ENCODE results near the gene AGR2. TPM values are rescaled to one million over a fixed set of nuclear protein-coding genes. Genes with fewer than 3 reads are reported as not detected.
A peak's percentile ranks its signal among the peaks of the same experiment; 100 is the strongest.

AGR2 gene
- total RNA-seq, 1 experiment from 2014 or later: 147 TPM

- intact Hi-C loops (cut with micrococcal nuclease; ENCODE audit: unreplicated experiment) (loop anchor here (2.0 kb wide), 1 partner anchor 43 kb away; the partner anchor contains the start of gene AGR2), in situ Hi-C loops (cut with HindIII; ENCODE audit: low pct_unique_long_range_greater_than_20kb, low sequenced_read_pairs) (no loop called here)
- no TSS peak for BruUV-seq (replicated peaks)
- ATAC-seq (peak; percentile 99), DNase-seq (ENCODE audit: low read depth, low spot score) (peak; percentile 89)
- H3K4me1 ChIP-seq (ENCODE audit: control insufficient read depth, insufficient read depth, low read length): peaks cover 24% of the 10 kb centered on the region
- peak overlapping the region; percentile 95 for H3K27ac ChIP-seq (ENCODE audit: low read length)
- H3K36me3 ChIP-seq (ENCODE audit: control insufficient read depth, insufficient read depth, low read length): no peaks in the 10 kb centered on the region
- peak overlapping the region; percentile 6 to 40; a peak in 3 of 4 replicates for H3K4me3 ChIP-seq (ENCODE audit: low read depth in 2 of 2, low read length in 2 of 2)
- no peaks in the 10 kb centered on the region for H3K9me3 ChIP-seq (ENCODE audit: control insufficient read depth, insufficient read depth, low read depth, low read length)
- no peaks in the 10 kb centered on the region for H3K27me3 ChIP-seq (ENCODE audit: control insufficient read depth, insufficient read depth, low read length)
- TF ChIP-seq CTCF (IDR thresholded peaks at IDR 0.05): no peak
- TF ChIP-seq POLR2AphosphoS5 (IDR thresholded peaks at IDR 0.05; ENCODE audit: low read depth, low read length): peak; percentile 56; the same call in 1 of the 2 replicates
- TF ChIP-seq SIN3A (IDR thresholded peaks at IDR 0.05; ENCODE audit: borderline replicate concordance, insufficient read depth, low read depth, low read length): 0 out of 2 replicates have a peak, but pooled peaks have one; percentile 51
- TF ChIP-seq TCF7L2 (IDR thresholded peaks at IDR 0.05; ENCODE audit: low read depth, low read length): peak; percentile 94
- 0 out of 4 replicates have a peak, but pooled peaks of 1 of the 2 experiments have one; percentile 25 for TF ChIP-seq REST (IDR thresholded peaks at IDR 0.05; ENCODE audit: insufficient read depth in 1 of 2, low read depth in 2 of 2, low read length in 1 of 2)
- CTCF ChIA-PET: interaction anchor here (1.1 kb wide), 1 partner anchor 45 kb away, joined by 3 read pairs; no protein-coding TSS in a partner anchor
- POLR2A ChIA-PET: interaction anchor here (0.6 to 0.9 kb wide), 3 partner anchors 31 to 135 kb away, joined by 3 to 21 read pairs (median 3); no protein-coding TSS in a partner anchor
These were observed 42.6 kb upstream of the AGR2 start for GRCh38 chr7:16847381-16847860.

- ChIA-PET CTCF (interaction anchor here (1.1 kb wide), 1 partner anchor 45 kb away, joined by 3 read pairs; no protein-coding TSS in a partner anchor), POLR2A (interaction anchor here (0.6 kb wide), 1 partner anchor 30 kb away, joined by 3 read pairs; no protein-coding TSS in a partner anchor)
- Histone ChIP-seq H3K4me1 (ENCODE audit: control insufficient read depth, insufficient read depth, low read length) (peaks cover 24% of the 10 kb centered on the region), H3K4me3 (ENCODE audit: low read depth in 2 of 2, low read length in 2 of 2) (peak overlapping the region; percentile 6 to 40; a peak in 2 of 4 replicates), H3K27ac (ENCODE audit: low read length) (peak overlapping the region; percentile 95), H3K36me3 (ENCODE audit: control insufficient read depth, insufficient read depth, low read length) (no peaks in the 10 kb centered on the region), H3K27me3 (ENCODE audit: control insufficient read depth, insufficient read depth, low read length) (no peaks in the 10 kb centered on the region), H3K9me3 (ENCODE audit: control insufficient read depth, insufficient read depth, low read depth, low read length) (no peaks in the 10 kb centered on the region)
- intact Hi-C loops (cut with micrococcal nuclease; ENCODE audit: unreplicated experiment) (loop anchor here (2.0 kb wide), 1 partner anchor 42 kb away; the partner anchor contains the start of gene AGR2), in situ Hi-C loops (cut with HindIII; ENCODE audit: low pct_unique_long_range_greater_than_20kb, low sequenced_read_pairs) (no loop called here)
- no peak for DNase-seq (ENCODE audit: low read depth, low spot score)
- TF ChIP-seq POLR2AphosphoS5 (IDR thresholded peaks at IDR 0.05; ENCODE audit: low read depth, low read length) (no peak), TCF7L2 (IDR thresholded peaks at IDR 0.05; ENCODE audit: low read depth, low read length) (no peak)
- no peak for ATAC-seq
- BruUV-seq (replicated peaks): no TSS peak
These were observed 41.9 kb upstream of the AGR2 start for GRCh38 chr7:16846601-16847165.

Data from Panc1 (cell line).